Trophoblast cell (in vitro differentiated cells and primary cell): ENCODE data around the gene TLE5.

Experiments used
- DNase-seq, 2 donors: peaks; one replicate each; pipeline ENCODE4 v3.0.0-alpha.2; 2016
- H2AFZ ChIP-seq: 2 replicates; pipeline ENCODE4 v1.6.1; 2013; ENCODE audit warnings: low read length, moderate library complexity, mild to moderate bottlenecking; ENCODE audit not compliant: insufficient read depth, poor library complexity
- H2AK5ac ChIP-seq: 2 replicates; pipeline ENCODE4 v1.6.1; 2013; ENCODE audit warnings: mild to moderate bottlenecking, low read length
- H2BK120ac ChIP-seq: 2 replicates; pipeline ENCODE4 v1.6.1; 2013; ENCODE audit warnings: low read length, mild to moderate bottlenecking, moderate library complexity; ENCODE audit not compliant: insufficient read depth, poor library complexity
- H2BK12ac ChIP-seq: 2 replicates; pipeline ENCODE4 v1.6.1; 2013; ENCODE audit warnings: mild to moderate bottlenecking, low read length, moderate library complexity
- H2BK5ac ChIP-seq: 2 replicates; pipeline ENCODE4 v1.6.1; 2013; ENCODE audit warnings: low read length, low read depth, moderate library complexity, mild to moderate bottlenecking; ENCODE audit not compliant: poor library complexity
- H3K14ac ChIP-seq: 2 replicates; pipeline ENCODE4 v1.6.1; 2013; ENCODE audit warnings: mild to moderate bottlenecking, low read length
- H3K18ac ChIP-seq: 2 replicates; pipeline ENCODE4 v1.6.1; 2013; ENCODE audit warnings: mild to moderate bottlenecking, low read length
- H3K23ac ChIP-seq: 2 replicates; pipeline ENCODE4 v1.6.1; 2013; ENCODE audit warnings: low read length
- H3K27ac ChIP-seq: 2 replicates; pipeline ENCODE4 v1.5.1; 2013; ENCODE audit warnings: low read depth, mild to moderate bottlenecking, inconsistent platforms, low read length, moderate library complexity
- H3K27me3 ChIP-seq: 2 replicates; pipeline ENCODE4 v1.6.1; 2013; ENCODE audit warnings: inconsistent platforms, mild to moderate bottlenecking, low read length, moderate library complexity; ENCODE audit not compliant: insufficient read depth
- H3K36me3 ChIP-seq, 2 experiments: 1 replicate in 1 of 2; 2 replicates in 1 of 2; pipeline ENCODE4 v1.6.1; 2013; ENCODE audit warnings: low read length in 2 of 2, mild to moderate bottlenecking in 2 of 2, moderate library complexity in 1 of 2; ENCODE audit not compliant: insufficient read depth in 2 of 2, control insufficient read depth in 1 of 2
- H3K4ac ChIP-seq: 2 replicates; pipeline ENCODE4 v1.6.1; 2013; ENCODE audit warnings: low read depth, mild to moderate bottlenecking, low read length, moderate library complexity
- H3K4me1 ChIP-seq, 2 experiments: 1 replicate in 1 of 2; 2 replicates in 1 of 2; pipeline ENCODE4 v1.6.1; 2013; ENCODE audit warnings: low read length in 2 of 2, mild to moderate bottlenecking in 2 of 2, moderate library complexity in 1 of 2; ENCODE audit not compliant: insufficient read depth in 2 of 2, control insufficient read depth in 1 of 2
- H3K4me2 ChIP-seq: 2 replicates; pipeline ENCODE4 v1.6.1; 2013; ENCODE audit warnings: inconsistent platforms, mild to moderate bottlenecking, low read length, moderate library complexity
- H3K4me3 ChIP-seq: 2 replicates; pipeline ENCODE4 v1.5.1; 2013; ENCODE audit warnings: mild to moderate bottlenecking, low read depth, low read length, inconsistent platforms
- H3K79me1 ChIP-seq: one replicate; pipeline ENCODE4 v1.6.1; 2013; ENCODE audit warnings: low read length
- H3K79me2 ChIP-seq: 2 replicates; pipeline ENCODE4 v1.6.1; 2013; ENCODE audit warnings: low read length, mild to moderate bottlenecking; ENCODE audit not compliant: control insufficient read depth, insufficient read depth, poor library complexity
- H3K9ac ChIP-seq: 2 replicates; pipeline ENCODE4 v1.6.1; 2013; ENCODE audit warnings: mild to moderate bottlenecking, low read length
- H3K9me3 ChIP-seq: 2 replicates; pipeline ENCODE4 v1.6.1; 2013; ENCODE audit warnings: low read depth, mild to moderate bottlenecking, control low read depth, inconsistent platforms, low read length; ENCODE audit not compliant: insufficient read depth
- H4K12ac ChIP-seq: 2 replicates; pipeline ENCODE4 v1.6.1; 2013; ENCODE audit warnings: low read depth, mild to moderate bottlenecking, low read length, moderate library complexity
- H4K8ac ChIP-seq: 2 replicates; pipeline ENCODE4 v1.6.1; 2013; ENCODE audit warnings: low read depth, mild to moderate bottlenecking, low read length, moderate library complexity
- H4K91ac ChIP-seq: one replicate; pipeline ENCODE4 v1.6.1; 2013; ENCODE audit warnings: low read depth, mild to moderate bottlenecking, low read length, moderate library complexity
- WGBS: extraction: QIAGEN DNeasy Blood & Tissue Kit; methylation state at CpG from one replicate; pipeline ENCODE4 v1.1.7; 2013; ENCODE audit warnings: missing lambda C conversion rate; ENCODE audit not compliant: insufficient read length, insufficient coverage; ENCODE audit errors: extremely low coverage; 5-methylcytosine and 5-hydroxymethylcytosine counted together

The TLE5 gene

GRCh38 chr19:3054972-3055740 lies 7.1 kb downstream of the TLE5 start:
- peaks cover 55 to 58% of the 10 kb centered on the region in 2 experiments for H3K36me3 ChIP-seq
- H3K9me3 ChIP-seq, result peaks cover 4% of the 10 kb centered on the region
- no peak overlapping the region for H3K4me2 ChIP-seq
- H4K8ac ChIP-seq, result no peak overlapping the region
- H2AFZ ChIP-seq, result no peak overlapping the region
- H3K14ac ChIP-seq, result no peak overlapping the region
- no peak overlapping the region for H3K23ac ChIP-seq
- H3K27me3 ChIP-seq, result no peaks in the 10 kb centered on the region
- no peak overlapping the region for H4K12ac ChIP-seq
- H2BK12ac ChIP-seq, result no peak overlapping the region
- H2AK5ac ChIP-seq, result no peak overlapping the region
- H3K9ac ChIP-seq, result no peak overlapping the region
- peaks cover 11 to 20% of the 10 kb centered on the region in 2 experiments for H3K4me1 ChIP-seq
- peaks cover 2% of the 10 kb centered on the region for H3K79me1 ChIP-seq
- no peak overlapping the region for H3K18ac ChIP-seq
- H2BK120ac ChIP-seq, result no peak overlapping the region
- no peak overlapping the region for H2BK5ac ChIP-seq
- no peaks in the 10 kb centered on the region for H3K79me2 ChIP-seq
- peak overlapping the region; percentile 6 for H3K4me3 ChIP-seq
- no peak overlapping the region for H3K4ac ChIP-seq
- no CpG with 5 or more reads among the region's 20 CpGs for WGBS
- peak in 1 of 2 donors; percentile 61 for DNase-seq
- H4K91ac ChIP-seq, result no peak overlapping the region
- H3K27ac ChIP-seq, result no peak overlapping the region

- no peaks in the 10 kb centered on the region for H3K27me3 ChIP-seq
- H3K9me3 ChIP-seq, result peaks cover 4% of the 10 kb centered on the region
- H2BK120ac ChIP-seq, result no peak overlapping the region
- H4K12ac ChIP-seq, result no peak overlapping the region
- DNase-seq, result no peak
- no peak overlapping the region for H2AFZ ChIP-seq
- H3K23ac ChIP-seq, result no peak overlapping the region
- no CpG with 5 or more reads among the region's 4 CpGs for WGBS
- no peak overlapping the region for H3K9ac ChIP-seq
- no peak overlapping the region for H3K4ac ChIP-seq
- H3K27ac ChIP-seq, result no peak overlapping the region
- no peak overlapping the region for H3K18ac ChIP-seq
- no peak overlapping the region for H3K4me2 ChIP-seq
- peaks cover 11 to 20% of the 10 kb centered on the region in 2 experiments for H3K4me1 ChIP-seq
- H3K4me3 ChIP-seq, result no peak overlapping the region
- H2BK12ac ChIP-seq, result no peak overlapping the region
- no peak overlapping the region for H4K91ac ChIP-seq
- no peak overlapping the region for H3K14ac ChIP-seq
- H4K8ac ChIP-seq, result no peak overlapping the region
- H2AK5ac ChIP-seq, result no peak overlapping the region
- no peaks in the 10 kb centered on the region for H3K79me2 ChIP-seq
- peaks cover 48 to 52% of the 10 kb centered on the region in 2 experiments for H3K36me3 ChIP-seq
- peaks cover 2% of the 10 kb centered on the region for H3K79me1 ChIP-seq
- no peak overlapping the region for H2BK5ac ChIP-seq
These were observed 7.9 kb downstream of the TLE5 start for GRCh38 chr19:3054265-3054971.

- Histone ChIP-seq H3K27ac (no peak overlapping the region), H4K91ac (no peak overlapping the region), H3K79me2 (no peaks in the 10 kb centered on the region), H3K9me3 (peaks cover 4% of the 10 kb centered on the region), H3K4ac (no peak overlapping the region), H3K14ac (no peak overlapping the region), H2AFZ (no peak overlapping the region), H3K18ac (no peak overlapping the region), H3K79me1 (peaks cover 2% of the 10 kb centered on the region), H2BK5ac (no peak overlapping the region), H4K8ac (no peak overlapping the region), H2BK120ac (no peak overlapping the region), H3K4me1 (peaks cover 11 to 20% of the 10 kb centered on the region in 2 experiments), H3K9ac (no peak overlapping the region), H3K27me3 (no peaks in the 10 kb centered on the region), H3K4me2 (no peak overlapping the region), H3K23ac (no peak overlapping the region), H2AK5ac (no peak overlapping the region), H3K4me3 (no peak overlapping the region), H2BK12ac (no peak overlapping the region), H3K36me3 (peaks cover 46 to 48% of the 10 kb centered on the region in 2 experiments), H4K12ac (no peak overlapping the region)
- no CpG with 5 or more reads among the region's 21 CpGs for WGBS
- DNase-seq, result no peak
These were observed 8.5 kb downstream of the TLE5 start for GRCh38 chr19:3053780-3054179.

GRCh38 chr19:3053218-3053621 lies 9.1 kb downstream of the TLE5 start:
- Histone ChIP-seq H4K91ac (no peak overlapping the region), H3K4me3 (no peak overlapping the region), H3K4me1 (peaks cover 11 to 20% of the 10 kb centered on the region in 2 experiments), H3K27ac (no peak overlapping the region), H4K12ac (no peak overlapping the region), H2BK5ac (no peak overlapping the region), H3K9me3 (peaks cover 4% of the 10 kb centered on the region), H4K8ac (no peak overlapping the region), H3K4ac (no peak overlapping the region), H3K79me1 (peaks cover 2% of the 10 kb centered on the region), H3K79me2 (no peaks in the 10 kb centered on the region), H2AFZ (no peak overlapping the region), H2BK12ac (no peak overlapping the region), H3K23ac (no peak overlapping the region), H3K36me3 (peaks cover 40 to 42% of the 10 kb centered on the region in 2 experiments), H2AK5ac (no peak overlapping the region), H3K18ac (no peak overlapping the region), H3K4me2 (no peak overlapping the region), H3K14ac (no peak overlapping the region), H3K9ac (no peak overlapping the region), H2BK120ac (no peak overlapping the region), H3K27me3 (peaks cover under 1% of the 10 kb centered on the region)
- no peak for DNase-seq
- WGBS, result no CpG with 5 or more reads among the region's 15 CpGs
